Body of pancreas (tissue), 4 donors: ENCODE results near the gene CD247.

Experiments used
- CTCF ChIP-seq, 7 experiments: fragments of 450-650 bp in 4 of 7; fragments of 200-600 bp in 3 of 7; sonication (generic) in 3 of 7; IDR thresholded peaks; one replicate each; pipeline ENCODE4 v1.5.1; 2016 to 2019; ENCODE audit warnings: antibody characterized with exemption in 7 of 7
- POLR2A ChIP-seq, 3 donors: fragments of 450-650 bp; IDR thresholded peaks; one replicate each; pipeline ENCODE4 v1.6.1; 2016; ENCODE audit warnings: antibody characterized with exemption in 3 of 3, mild to moderate bottlenecking in 2 of 3

- TF ChIP-seq CTCF (IDR thresholded peaks at IDR 0.05) (no peak), POLR2A (IDR thresholded peaks at IDR 0.05) (no peak)
Observed at GRCh38 chr1:167420510-167420909, 97.8 kb downstream of the CD247 start.
